DND-41 (cell line): ENCODE measurements around the gene DRGX.

Source experiments
- CTCF ChIP-seq: IDR thresholded peaks from 2 replicates; pipeline ENCODE4 v1.5.1; 2012; ENCODE audit warnings: borderline replicate concordance, low read length, moderate library complexity, mild to moderate bottlenecking; ENCODE audit not compliant: poor library complexity, severe bottlenecking; ENCODE audit errors: extremely low read depth
- EZH2 ChIP-seq: IDR thresholded peaks from 3 replicates; pipeline ENCODE4 v1.6.1; 2012; ENCODE audit warnings: borderline replicate concordance, low read depth, mild to moderate bottlenecking, moderate library complexity, low read length, inconsistent platforms; ENCODE audit not compliant: severe bottlenecking

- TF ChIP-seq EZH2: no peak
- no peak for TF ChIP-seq CTCF
Observed at GRCh38 chr10:49393301-49393700, 2.6 kb downstream of the DRGX start.
